Neural crest cell (in vitro differentiated cells): ENCODE results near the gene DENND4C. TPM values are rescaled to one million over a fixed set of nuclear protein-coding genes. Genes with fewer than 3 reads are reported as not detected.
"Not testable (repeated sequence)": the region's sequence is repeated elsewhere in the genome, so short reads cannot be mapped to it uniquely, and the experiment has no call there.

Experiments used
- DNase-seq: peaks from one replicate; pipeline ENCODE4 v3.0.0; 2021; ENCODE audit warnings: low read depth, mixed read lengths, low spot score
- H3K27ac Mint-ChIP-seq: one replicate; pipeline ENCODE4 v1.8.0; 2021; ENCODE audit warnings: mild to moderate bottlenecking, mixed read lengths; ENCODE audit not compliant: unreplicated experiment
- H3K27me3 Mint-ChIP-seq: 2 replicates; pipeline ENCODE4 v1.8.0; 2021; ENCODE audit warnings: low read depth, mild to moderate bottlenecking, mixed read lengths
- H3K36me3 Mint-ChIP-seq: 2 replicates; pipeline ENCODE4 v1.8.0; 2021; ENCODE audit warnings: low read depth, mild to moderate bottlenecking, mixed read lengths
- H3K4me1 Mint-ChIP-seq: 2 replicates; pipeline ENCODE4 v1.8.0; 2021; ENCODE audit warnings: mixed read lengths
- H3K4me3 Mint-ChIP-seq: one replicate; pipeline ENCODE4 v1.8.0; 2021; ENCODE audit warnings: mild to moderate bottlenecking, mixed read lengths
- H3K9me3 Mint-ChIP-seq: 2 replicates; pipeline ENCODE4 v1.8.0; 2021; ENCODE audit warnings: mixed read lengths
- CTCF ChIP-seq: fragments of 200-600 bp; sonication (generic); conservative IDR thresholded peaks from 2 replicates; pipeline ENCODE4 v1.5.0; 2021; ENCODE audit warnings: antibody characterized with exemption, mild to moderate bottlenecking
- total RNA-seq: library from RNA; stranded (reverse); gene quantifications from 2 replicates; pipeline ENCODE4 v1.2.1, GENCODE V29; 2021

Gene DENND4C
- total RNA-seq, 1 donor from 2014 or later = 26.4 TPM

DNA sequence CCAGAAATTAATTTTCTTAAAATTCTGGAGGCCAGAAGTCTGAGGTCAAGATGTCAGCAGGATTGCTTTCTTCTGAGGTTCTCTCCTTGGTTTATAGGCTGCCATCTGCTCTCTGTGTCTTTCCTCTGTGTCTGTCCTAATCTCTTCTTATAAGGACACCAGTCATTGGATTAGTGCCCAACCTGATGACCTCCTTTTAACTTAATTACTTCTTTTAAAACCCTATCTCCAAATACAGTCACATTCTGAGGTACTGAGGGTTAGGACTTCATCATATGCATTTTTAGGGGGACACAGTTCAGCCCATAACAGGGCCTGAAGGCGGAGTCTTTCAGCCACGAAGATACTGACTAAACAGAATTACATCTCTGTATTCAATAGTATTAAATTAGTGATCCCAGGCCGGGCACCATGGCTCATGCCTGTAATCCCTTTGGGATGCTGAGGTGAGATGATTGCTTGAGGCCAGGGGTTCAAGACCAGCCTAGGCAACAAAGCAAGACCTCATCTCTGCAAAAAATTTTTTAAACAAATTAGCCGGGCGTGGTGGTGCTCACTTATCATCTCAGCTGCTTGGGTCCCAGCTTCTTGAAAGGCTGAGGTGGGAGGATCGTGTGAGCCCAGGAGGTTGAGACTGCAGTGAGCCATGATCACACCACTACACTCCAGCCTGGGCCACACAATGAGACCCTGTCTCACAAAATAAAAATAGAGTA, 155.5 kb downstream of the DENND4C start:
- Mint-ChIP-seq H3K9me3 (peaks cover 3% of the 10 kb centered on the region), H3K36me3 (no peaks in the 10 kb centered on the region), H3K4me1 (peaks cover 5% of the 10 kb centered on the region), H3K27ac (no peak overlapping the region), H3K27me3 (no peaks in the 10 kb centered on the region), H3K4me3 (peak overlapping the region; percentile 37)
- DNase-seq = no peak
- no peak for TF ChIP-seq CTCF

- peaks cover 3% of the 10 kb centered on the region for H3K9me3 Mint-ChIP-seq
- no peak for TF ChIP-seq CTCF
- no peak overlapping the region for H3K4me3 Mint-ChIP-seq
- DNase-seq = no peak
- no peaks in the 10 kb centered on the region for H3K4me1 Mint-ChIP-seq
- no peaks in the 10 kb centered on the region for H3K36me3 Mint-ChIP-seq
- H3K27ac Mint-ChIP-seq = no peak overlapping the region
- H3K27me3 Mint-ChIP-seq = no peaks in the 10 kb centered on the region
Observed at GRCh38 chr9:19386502-19387044, 156.1 kb downstream of the DENND4C start.

DNA sequence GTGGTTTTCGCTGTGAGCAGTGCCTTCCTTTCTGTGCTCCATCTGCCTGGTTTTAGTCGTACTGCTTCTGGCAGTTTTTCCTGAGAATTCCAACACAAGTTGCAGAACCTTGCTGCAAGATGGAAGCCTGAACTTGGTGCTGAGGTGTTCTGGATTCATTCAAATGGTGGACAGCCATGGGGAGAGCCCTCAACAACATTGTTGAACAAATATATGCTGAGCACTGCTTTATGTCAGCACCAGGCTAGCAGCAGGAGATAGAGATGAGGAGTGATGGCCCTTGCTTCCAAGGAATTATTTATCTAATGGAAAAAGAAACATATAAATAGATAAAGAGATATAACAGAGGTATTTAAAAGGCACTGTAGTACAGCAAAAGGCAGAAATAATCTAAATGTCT, 156.8 kb downstream of the DENND4C start:
- Mint-ChIP-seq H3K27me3 (no peaks in the 10 kb centered on the region), H3K9me3 (peaks cover 3% of the 10 kb centered on the region), H3K36me3 (no peaks in the 10 kb centered on the region), H3K4me3 (no peak overlapping the region), H3K27ac (no peak overlapping the region), H3K4me1 (no peaks in the 10 kb centered on the region)
- no peak for DNase-seq
- no peak for TF ChIP-seq CTCF

DNA sequence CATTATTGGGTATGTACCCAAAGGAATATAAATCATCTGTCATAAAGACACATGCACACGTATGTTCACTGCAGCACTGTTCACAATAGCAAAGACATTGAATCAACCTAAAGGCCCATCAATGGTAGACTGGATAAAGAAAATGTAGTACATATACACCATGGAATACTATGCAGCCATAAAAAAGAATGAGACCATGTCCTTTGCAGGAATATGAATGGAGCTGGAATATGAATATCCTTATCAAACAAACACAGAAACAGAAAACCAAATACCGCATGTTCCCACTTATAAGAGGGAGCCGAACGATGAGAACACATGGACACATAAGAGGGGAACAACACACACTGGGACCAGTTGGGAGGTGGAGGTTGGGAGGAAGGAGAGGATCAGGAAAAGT, 159.0 kb downstream of the DENND4C start:
- not testable (repeated sequence) for H3K9me3 Mint-ChIP-seq, H3K36me3 Mint-ChIP-seq, H3K27ac Mint-ChIP-seq, DNase-seq, H3K4me1 Mint-ChIP-seq, H3K4me3 Mint-ChIP-seq, H3K27me3 Mint-ChIP-seq

- no peaks in the 10 kb centered on the region for H3K4me1 Mint-ChIP-seq
- peaks cover 14% of the 10 kb centered on the region for H3K9me3 Mint-ChIP-seq
- H3K4me3 Mint-ChIP-seq = no peak overlapping the region
- no peak for TF ChIP-seq CTCF
- H3K27ac Mint-ChIP-seq = no peak overlapping the region
- no peaks in the 10 kb centered on the region for H3K36me3 Mint-ChIP-seq
- no peaks in the 10 kb centered on the region for H3K27me3 Mint-ChIP-seq
- DNase-seq = no peak
Observed at GRCh38 chr9:19397845-19398244, 167.4 kb downstream of the DENND4C start.

GRCh38 chr9:19403231-19403630, 172.7 kb downstream of the DENND4C start:
- H3K27ac Mint-ChIP-seq, H3K4me3 Mint-ChIP-seq, H3K27me3 Mint-ChIP-seq, DNase-seq, H3K36me3 Mint-ChIP-seq, H3K4me1 Mint-ChIP-seq: not testable (repeated sequence)
- H3K9me3 Mint-ChIP-seq = peaks cover 11% of the 10 kb centered on the region
